Neuronal stem cell (in vitro differentiated cells): Measurements from ENCODE around the gene ADGRF5.

Experiments
- DNase-seq: peaks from one replicate; pipeline ENCODE4 v3.0.0-alpha.2; 2013; ENCODE audit warnings: low spot score
- H2AFZ ChIP-seq: one replicate; pipeline ENCODE4 v1.6.1; 2013; ENCODE audit warnings: mild to moderate bottlenecking, low read length, inconsistent platforms
- H2AK5ac ChIP-seq: 2 replicates; pipeline ENCODE4 v1.6.1; 2013; ENCODE audit warnings: low read depth, mild to moderate bottlenecking, inconsistent platforms, low read length, moderate library complexity, mixed read lengths
- H2BK120ac ChIP-seq: 2 replicates; pipeline ENCODE4 v1.6.1; 2013; ENCODE audit warnings: low read depth, mild to moderate bottlenecking, inconsistent platforms, low read length, moderate library complexity, mixed read lengths
- H2BK12ac ChIP-seq: one replicate; pipeline ENCODE4 v1.6.1; 2013; ENCODE audit warnings: low read length, inconsistent platforms
- H2BK15ac ChIP-seq: 2 replicates; pipeline ENCODE4 v1.6.1; 2013; ENCODE audit warnings: mild to moderate bottlenecking, low read length, inconsistent platforms, mixed read lengths
- H2BK5ac ChIP-seq: one replicate; pipeline ENCODE4 v1.6.1; 2013; ENCODE audit warnings: inconsistent platforms, mild to moderate bottlenecking, low read length, moderate library complexity
- H3K14ac ChIP-seq: one replicate; pipeline ENCODE4 v1.6.1; 2013; ENCODE audit warnings: low read length, inconsistent platforms
- H3K18ac ChIP-seq: 2 replicates; pipeline ENCODE4 v1.6.1; 2013; ENCODE audit warnings: low read length, inconsistent platforms
- H3K23ac ChIP-seq: 2 replicates; pipeline ENCODE4 v1.6.1; 2013; ENCODE audit warnings: low read depth, mild to moderate bottlenecking, mixed read lengths, low read length, inconsistent platforms; ENCODE audit not compliant: poor library complexity
- H3K27ac ChIP-seq: replicated peaks from 3 replicates; pipeline ENCODE4 v1.5.1; 2013; ENCODE audit warnings: low read length, inconsistent platforms
- H3K27me3 ChIP-seq, 3 experiments: 2 replicates each; pipeline ENCODE4 v1.6.1; 2013; ENCODE audit warnings: low read length in 3 of 3, mild to moderate bottlenecking in 2 of 3, inconsistent platforms in 1 of 3, low read depth in 1 of 3, mixed read lengths in 1 of 3, moderate library complexity in 1 of 3; ENCODE audit not compliant: control insufficient read depth in 3 of 3, insufficient read depth in 3 of 3
- H3K36me3 ChIP-seq, 2 donors: replicated peaks in 1 of 2; 2 replicates each; pipeline ENCODE4 v1.6.1; 2013; ENCODE audit warnings: low read length in 2 of 2; ENCODE audit not compliant: control insufficient read depth in 2 of 2, insufficient read depth in 2 of 2
- H3K4ac ChIP-seq: 2 replicates; pipeline ENCODE4 v1.6.1; 2013; ENCODE audit warnings: inconsistent platforms, mild to moderate bottlenecking, low read length, moderate library complexity
- H3K4me1 ChIP-seq, 2 donors: 1 replicate in 1 of 2; 2 replicates in 1 of 2; pipeline ENCODE4 v1.6.1; 2013; ENCODE audit warnings: low read length in 2 of 2, low read depth in 1 of 2; ENCODE audit not compliant: control insufficient read depth in 2 of 2, insufficient read depth in 1 of 2
- H3K4me2 ChIP-seq: one replicate; pipeline ENCODE4 v1.6.1; 2013; ENCODE audit warnings: mild to moderate bottlenecking, low read length, inconsistent platforms; ENCODE audit not compliant: insufficient read depth, poor library complexity, severe bottlenecking
- H3K4me3 ChIP-seq, 2 donors: 2 replicates each; pipeline ENCODE4 v1.5.1; 2013; ENCODE audit warnings: low read length in 2 of 2, mild to moderate bottlenecking in 2 of 2, inconsistent platforms in 1 of 2, moderate library complexity in 1 of 2
- H3K79me1 ChIP-seq: one replicate; pipeline ENCODE4 v1.6.1; 2013; ENCODE audit warnings: low read depth, mild to moderate bottlenecking, inconsistent platforms, low read length, moderate library complexity
- H3K9ac ChIP-seq: one replicate; pipeline ENCODE4 v1.6.1; 2013; ENCODE audit warnings: mild to moderate bottlenecking, low read depth, low read length, inconsistent platforms; ENCODE audit not compliant: poor library complexity
- H3K9me3 ChIP-seq, 2 donors: replicated peaks in 1 of 2; 2 replicates each; pipeline versions ENCODE3 to v1.6.1; 2013; ENCODE audit warnings: low read length in 2 of 2, mild to moderate bottlenecking in 2 of 2, inconsistent platforms in 1 of 2, low read depth in 1 of 2, mixed read lengths in 1 of 2, moderate library complexity in 1 of 2; ENCODE audit not compliant: control insufficient read depth in 2 of 2, insufficient read depth in 1 of 2
- H4K8ac ChIP-seq: one replicate; pipeline ENCODE4 v1.6.1; 2013; ENCODE audit warnings: low read depth, mild to moderate bottlenecking, inconsistent platforms, low read length, moderate library complexity
- H4K91ac ChIP-seq: one replicate; pipeline ENCODE4 v1.6.1; 2013; ENCODE audit warnings: low read length, low read depth, mild to moderate bottlenecking, inconsistent platforms; ENCODE audit not compliant: poor library complexity
- WGBS, 2 donors: extraction: QIAGEN DNeasy Blood & Tissue Kit; methylation state at CpG; one replicate each; pipeline ENCODE4 v1.1.7; 2013; ENCODE audit warnings: missing lambda C conversion rate in 2 of 2, mixed read lengths in 1 of 2; ENCODE audit not compliant: insufficient read length in 2 of 2, insufficient replicate concordance in 1 of 2; ENCODE audit errors: extremely low coverage in 2 of 2; 5-methylcytosine and 5-hydroxymethylcytosine counted together

The ADGRF5 gene

GRCh38 chr6:46903175-46903574, 18.6 kb downstream of the ADGRF5 start:
- H3K36me3 ChIP-seq, result no peaks in the 10 kb centered on the region
- H3K4me2 ChIP-seq, result no peak overlapping the region
- H2BK15ac ChIP-seq, result no peak overlapping the region
- no peak overlapping the region for H2BK12ac ChIP-seq
- no peak overlapping the region for H4K8ac ChIP-seq
- no peak overlapping the region for H3K23ac ChIP-seq
- no peak overlapping the region for H3K4me3 ChIP-seq
- no peak overlapping the region for H2AK5ac ChIP-seq
- H3K27me3 ChIP-seq, result no peaks in the 10 kb centered on the region
- no peak overlapping the region for H2BK120ac ChIP-seq
- H3K14ac ChIP-seq, result no peak overlapping the region
- no peaks in the 10 kb centered on the region for H3K9me3 ChIP-seq
- DNase-seq, result no peak
- H3K27ac ChIP-seq, result no peak overlapping the region
- no peak overlapping the region for H2AFZ ChIP-seq
- H3K4ac ChIP-seq, result no peak overlapping the region
- H3K9ac ChIP-seq, result no peak overlapping the region
- no peak overlapping the region for H3K18ac ChIP-seq
- no peak overlapping the region for H4K91ac ChIP-seq
- H2BK5ac ChIP-seq, result no peak overlapping the region
- H3K79me1 ChIP-seq, result no peaks in the 10 kb centered on the region
- WGBS, 2 donors, result no CpG with 5 or more reads among the region's 4 CpGs
- no peaks in the 10 kb centered on the region for H3K4me1 ChIP-seq

- DNase-seq, result no peak
- no peak overlapping the region for H3K4ac ChIP-seq
These were observed 19.8 kb downstream of the ADGRF5 start for GRCh38 chr6:46901882-46902314.

GRCh38 chr6:46900266-46900665, 21.5 kb downstream of the ADGRF5 start:
- no peak overlapping the region for H2BK120ac ChIP-seq
- no peak overlapping the region for H2AK5ac ChIP-seq
- no peaks in the 10 kb centered on the region for H3K9me3 ChIP-seq
- no peak overlapping the region for H3K27ac ChIP-seq
- no peak overlapping the region for H3K4me3 ChIP-seq
- no peak overlapping the region for H3K14ac ChIP-seq
- H3K18ac ChIP-seq, result no peak overlapping the region
- H2AFZ ChIP-seq, result no peak overlapping the region
- H3K23ac ChIP-seq, result no peak overlapping the region
- no peaks in the 10 kb centered on the region for H3K79me1 ChIP-seq
- H2BK5ac ChIP-seq, result no peak overlapping the region
- H3K4me1 ChIP-seq, result no peaks in the 10 kb centered on the region
- no peak overlapping the region for H2BK15ac ChIP-seq
- no peaks in the 10 kb centered on the region for H3K36me3 ChIP-seq
- no peak overlapping the region for H2BK12ac ChIP-seq
- H3K4ac ChIP-seq, result no peak overlapping the region
- no peak overlapping the region for H3K9ac ChIP-seq
- no peak overlapping the region for H4K8ac ChIP-seq
- no peak overlapping the region for H4K91ac ChIP-seq
- DNase-seq, result no peak
- WGBS, 2 donors, result no CpG with 5 or more reads among the region's 3 CpGs
- no peak overlapping the region for H3K4me2 ChIP-seq
- no peaks in the 10 kb centered on the region for H3K27me3 ChIP-seq

More at GRCh38 chr6:46901882-46902314, 19.8 kb downstream of the ADGRF5 start:
- Histone ChIP-seq H4K91ac (no peak overlapping the region), H3K23ac (no peak overlapping the region), H3K9me3 (no peaks in the 10 kb centered on the region), H4K8ac (no peak overlapping the region), H3K4me1 (no peaks in the 10 kb centered on the region), H3K36me3 (no peaks in the 10 kb centered on the region), H3K14ac (no peak overlapping the region), H3K4me2 (no peak overlapping the region), H3K27ac (no peak overlapping the region), H2BK15ac (no peak overlapping the region), H2BK120ac (no peak overlapping the region), H2AFZ (no peak overlapping the region), H3K27me3 (no peaks in the 10 kb centered on the region), H2AK5ac (no peak overlapping the region), H2BK12ac (no peak overlapping the region), H3K9ac (no peak overlapping the region), H3K4me3 (no peak overlapping the region), H2BK5ac (no peak overlapping the region), H3K18ac (no peak overlapping the region), H3K79me1 (no peaks in the 10 kb centered on the region)
- WGBS, 2 donors, result no CpG with 5 or more reads among the region's 5 CpGs

GRCh38 chr6:46899659-46900058, 22.1 kb downstream of the ADGRF5 start:
- Histone ChIP-seq H3K27ac (no peak overlapping the region), H3K79me1 (no peaks in the 10 kb centered on the region), H3K4me2 (no peak overlapping the region), H3K36me3 (no peaks in the 10 kb centered on the region), H2BK5ac (no peak overlapping the region), H2BK15ac (no peak overlapping the region), H2AFZ (no peak overlapping the region), H3K23ac (no peak overlapping the region), H4K91ac (no peak overlapping the region), H2BK12ac (no peak overlapping the region), H3K4me3 (no peak overlapping the region), H2AK5ac (no peak overlapping the region), H3K4ac (no peak overlapping the region), H3K9me3 (no peaks in the 10 kb centered on the region), H2BK120ac (no peak overlapping the region), H3K14ac (no peak overlapping the region), H3K9ac (no peak overlapping the region), H4K8ac (no peak overlapping the region), H3K18ac (no peak overlapping the region), H3K27me3 (no peaks in the 10 kb centered on the region), H3K4me1 (no peaks in the 10 kb centered on the region)
- no peak for DNase-seq
- no CpG with 5 or more reads among the region's 4 CpGs for WGBS, 2 donors
